GM23248 (cell line): ENCODE results near the gene ANKS1B. TPM values are rescaled to one million over a fixed set of nuclear protein-coding genes. Genes with fewer than 3 reads are reported as not detected.
A peak's percentile ranks its signal among the peaks of the same experiment; 100 is the strongest.

Experiments
- DNase-seq: peaks from one replicate; pipeline ENCODE4 v3.0.0-alpha.2; 2015
- H2AFZ ChIP-seq: fragments of 200-600 bp; sonication (generic); 2 replicates; pipeline ENCODE4 v1.6.1; 2016; ENCODE audit warnings: antibody characterized with exemption
- H3F3A ChIP-seq: fragments of 200-600 bp; sonication (generic); 2 replicates; pipeline ENCODE4 v1.6.1; 2016; ENCODE audit warnings: mild to moderate bottlenecking, antibody characterized with exemption, mixed run types; ENCODE audit not compliant: insufficient read depth
- H3K27ac ChIP-seq: fragments of 200-600 bp; sonication (generic); 2 replicates; pipeline ENCODE4 v1.5.1; 2016; ENCODE audit warnings: mild to moderate bottlenecking
- H3K27me3 ChIP-seq: fragments of 200-600 bp; sonication (generic); replicated peaks from 2 replicates; pipeline ENCODE4 v1.6.1; 2016; ENCODE audit warnings: mild to moderate bottlenecking; ENCODE audit not compliant: insufficient read depth
- H3K36me3 ChIP-seq: fragments of 200-600 bp; sonication (generic); 2 replicates; pipeline ENCODE4 v1.6.1; 2016; ENCODE audit warnings: low read depth, mild to moderate bottlenecking
- H3K4me1 ChIP-seq: fragments of 200-600 bp; sonication (generic); 2 replicates; pipeline ENCODE4 v1.6.1; 2016; ENCODE audit warnings: mild to moderate bottlenecking; ENCODE audit not compliant: insufficient read depth
- H3K4me2 ChIP-seq: fragments of 200-600 bp; sonication (generic); one replicate; pipeline ENCODE4 v1.6.1; 2016; ENCODE audit warnings: mild to moderate bottlenecking; ENCODE audit not compliant: unreplicated experiment
- H3K4me3 ChIP-seq: fragments of 200-600 bp; sonication (generic); 2 replicates; pipeline ENCODE4 v1.5.1; 2016; ENCODE audit warnings: mild to moderate bottlenecking
- H3K79me2 ChIP-seq: fragments of 200-600 bp; sonication (generic); 2 replicates; pipeline ENCODE4 v1.6.1; 2016; ENCODE audit warnings: mild to moderate bottlenecking; ENCODE audit not compliant: insufficient read depth
- H3K9ac ChIP-seq: fragments of 200-600 bp; sonication (generic); 2 replicates; pipeline ENCODE4 v1.6.1; 2016; ENCODE audit warnings: mild to moderate bottlenecking
- H3K9me2 ChIP-seq: fragments of 200-600 bp; sonication (generic); 2 replicates; pipeline ENCODE4 v1.6.1; 2016; ENCODE audit warnings: mixed run types, mild to moderate bottlenecking, moderate library complexity; ENCODE audit not compliant: insufficient read depth
- H3K9me3 ChIP-seq: fragments of 200-600 bp; sonication (generic); one replicate; pipeline ENCODE4 v1.6.1; 2017; ENCODE audit warnings: low read depth
- H4K20me1 ChIP-seq: fragments of 200-600 bp; sonication (generic); 2 replicates; pipeline ENCODE4 v1.6.0; 2016; ENCODE audit not compliant: insufficient read depth
- EZH2 ChIP-seq: fragments of 200-600 bp; sonication (generic); IDR thresholded peaks from 2 replicates; pipeline ENCODE4 v1.6.1; 2018; ENCODE audit warnings: antibody characterized with exemption, mild to moderate bottlenecking; ENCODE audit not compliant: insufficient read depth, poor library complexity, severe bottlenecking
- EZH2phosphoT487 ChIP-seq: fragments of 200-600 bp; sonication (generic); IDR thresholded peaks from 2 replicates; pipeline ENCODE4 v1.6.1; 2018; ENCODE audit warnings: antibody characterized with exemption, moderate library complexity, mild to moderate bottlenecking, low read depth; ENCODE audit not compliant: insufficient read depth
- WGBS, 2 experiments: methylation state at CpG; one replicate each; pipeline ENCODE4 v1.1.6; 2015 to 2017; ENCODE audit warnings: low lambda C conversion rate in 2 of 2, low coverage in 1 of 2; ENCODE audit errors: missing lambda C conversion rate in 2 of 2; 5-methylcytosine and 5-hydroxymethylcytosine counted together
- in situ Hi-C: fragments of 300-500 bp; cut with MboI; formaldehyde crosslinking; loops from 2 replicates; pipeline ENCODE4 v1.15.0; 2020
- polyA plus RNA-seq: library from polyadenylated mRNA; unstranded; fragments of >200 nt; fragmentation: Nextera tagmentation; extraction: Ambion mirVana; gene quantifications from 2 replicates; pipeline ENCODE4 v1.2.1, GENCODE V29; 2016
- total RNA-seq: library from RNA; depleted of rRNA; stranded (reverse); fragments of >200 nt; shearing (Covaris generic); gene quantifications from 2 replicates; pipeline ENCODE4 v1.2.3, GENCODE V29; 2014

The ANKS1B gene
- total and polyA plus RNA-seq, 2 experiments from 2014 or later: not detected

- DNase-seq: peak; percentile 17
- no peak overlapping the region for H3K9ac ChIP-seq
- H3K9me3 ChIP-seq: no peaks in the 10 kb centered on the region
- peak; percentile 39 for TF ChIP-seq EZH2
- TF ChIP-seq EZH2phosphoT487: no peak
- peak overlapping the region; percentile 70; the same call in 1 of the 2 replicates for H3K4me3 ChIP-seq
- no peaks in the 10 kb centered on the region for H3K36me3 ChIP-seq
- H3K9me2 ChIP-seq: no peaks in the 10 kb centered on the region
- H2AFZ ChIP-seq: peak overlapping the region; percentile 78; the same call in 1 of the 2 replicates
- H4K20me1 ChIP-seq: no peaks in the 10 kb centered on the region
- H3K4me2 ChIP-seq: no peak overlapping the region
- H3F3A ChIP-seq: no peaks in the 10 kb centered on the region
- H3K27ac ChIP-seq: no peak overlapping the region
- 5 to 6% methylated on average over 19 to 20 of the region's 20 CpGs for WGBS, 2 experiments
- in situ Hi-C loops: no loop called here
- H3K79me2 ChIP-seq: no peaks in the 10 kb centered on the region
- peaks cover 21% of the 10 kb centered on the region for H3K27me3 ChIP-seq
- no peaks in the 10 kb centered on the region; the same call in 1 of the 2 replicates for H3K4me1 ChIP-seq
Observed at GRCh38 chr12:99983456-99984258, 1.1 kb downstream of the ANKS1B start.

DNA sequence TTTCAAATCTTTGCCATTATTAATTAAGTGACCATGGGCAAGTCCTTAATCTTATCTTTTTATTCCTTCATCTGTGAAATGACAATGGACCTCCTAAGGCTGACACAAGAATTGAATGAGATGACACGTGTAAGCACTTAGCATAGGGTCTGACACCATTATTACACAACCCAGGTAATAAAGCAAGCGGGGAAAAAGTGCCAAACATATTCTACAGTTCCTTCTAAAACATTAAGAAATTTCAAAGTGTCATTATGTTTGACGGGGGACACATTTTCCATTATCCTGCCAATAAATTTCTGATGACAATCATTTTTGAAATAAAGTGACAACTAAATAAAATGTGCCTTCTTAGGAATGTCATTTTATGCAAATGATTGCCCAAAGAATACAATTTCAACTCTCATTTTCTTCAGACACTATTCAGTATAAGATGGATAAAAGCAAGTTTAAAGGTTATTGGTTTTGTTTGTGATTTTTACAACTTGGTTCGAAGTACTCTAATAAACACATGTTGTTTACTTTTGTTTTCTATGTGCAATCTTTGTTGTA, 3.0 kb downstream of the ANKS1B start:
- no peak overlapping the region for H3K27ac ChIP-seq
- H3K4me2 ChIP-seq: no peak overlapping the region
- TF ChIP-seq EZH2phosphoT487: no peak
- no peak for TF ChIP-seq EZH2
- in situ Hi-C loops: no loop called here
- no peaks in the 10 kb centered on the region; the same call in 1 of the 2 replicates for H3K4me1 ChIP-seq
- H3K27me3 ChIP-seq: peaks cover 19% of the 10 kb centered on the region
- H3K9ac ChIP-seq: no peak overlapping the region
- H2AFZ ChIP-seq: no peak overlapping the region
- no peaks in the 10 kb centered on the region for H3K79me2 ChIP-seq
- H3K36me3 ChIP-seq: no peaks in the 10 kb centered on the region
- no peaks in the 10 kb centered on the region for H3K9me3 ChIP-seq
- H3F3A ChIP-seq: no peaks in the 10 kb centered on the region
- no peak for DNase-seq
- no peaks in the 10 kb centered on the region for H4K20me1 ChIP-seq
- H3K9me2 ChIP-seq: no peaks in the 10 kb centered on the region
- H3K4me3 ChIP-seq: no peak overlapping the region
- 66 to 68% methylated on average over 4 of the region's 4 CpGs for WGBS, 2 experiments

DNA sequence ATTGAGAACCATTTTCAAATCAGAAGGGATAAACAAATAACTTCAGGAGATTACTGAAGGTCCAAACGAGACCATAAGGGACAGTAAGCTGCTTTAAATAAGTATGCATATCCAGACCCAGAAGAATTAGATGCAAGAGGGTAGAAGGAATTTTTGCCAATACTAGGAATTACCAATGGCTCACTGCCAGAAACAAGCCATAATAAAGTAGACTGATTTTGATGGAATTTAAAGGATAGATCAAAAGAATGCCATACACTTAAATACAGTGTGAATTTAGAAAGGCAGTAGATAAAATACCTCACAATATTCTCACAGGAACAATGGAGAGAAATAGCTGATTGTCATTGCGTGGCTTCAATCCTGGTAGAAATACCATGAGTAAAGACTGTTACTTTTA, 5.3 kb downstream of the ANKS1B start:
- TF ChIP-seq EZH2 (no peak), EZH2phosphoT487 (no peak)
- no peaks in the 10 kb centered on the region for H3K9me2 ChIP-seq
- no peaks in the 10 kb centered on the region for H3K4me1 ChIP-seq
- WGBS, 2 experiments: 68 to 72% methylated on average over 2 of the region's 2 CpGs
- H3F3A ChIP-seq: no peaks in the 10 kb centered on the region
- H3K4me3 ChIP-seq: no peak overlapping the region
- no peak overlapping the region for H3K9ac ChIP-seq
- no peak overlapping the region for H3K27ac ChIP-seq
- H3K27me3 ChIP-seq: peaks cover 15% of the 10 kb centered on the region
- H2AFZ ChIP-seq: no peak overlapping the region
- no peaks in the 10 kb centered on the region for H3K79me2 ChIP-seq
- no peak for DNase-seq
- no peak overlapping the region for H3K4me2 ChIP-seq
- no peaks in the 10 kb centered on the region for H3K9me3 ChIP-seq
- H3K36me3 ChIP-seq: no peaks in the 10 kb centered on the region
- H4K20me1 ChIP-seq: no peaks in the 10 kb centered on the region
- in situ Hi-C loops: no loop called here

DNA sequence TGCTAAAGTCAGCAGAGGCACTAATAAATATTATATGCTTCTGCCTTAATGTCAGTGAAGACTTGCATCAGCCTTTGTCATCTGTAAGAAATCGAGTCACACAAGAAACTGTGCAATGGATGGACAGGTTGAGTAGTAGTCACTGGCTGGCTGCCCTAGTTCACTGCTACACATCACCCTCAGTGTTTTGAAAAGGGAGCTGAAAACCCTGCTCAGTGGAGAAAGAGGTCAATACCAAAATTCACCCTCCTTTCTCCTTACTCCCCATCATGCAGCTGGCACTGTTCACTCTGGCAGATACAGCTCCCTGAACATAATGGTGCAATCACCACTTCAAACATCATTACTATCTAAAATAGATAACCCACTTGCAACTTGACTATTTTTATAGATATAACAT, 6.6 kb downstream of the ANKS1B start:
- Histone ChIP-seq H3K79me2 (no peaks in the 10 kb centered on the region), H3K9me2 (no peaks in the 10 kb centered on the region), H4K20me1 (no peaks in the 10 kb centered on the region), H3K4me1 (no peaks in the 10 kb centered on the region), H3K27me3 (peaks cover 11% of the 10 kb centered on the region), H3K9ac (no peak overlapping the region), H3K27ac (no peak overlapping the region), H3F3A (no peaks in the 10 kb centered on the region), H3K9me3 (no peaks in the 10 kb centered on the region), H3K4me3 (no peak overlapping the region), H2AFZ (no peak overlapping the region), H3K36me3 (no peaks in the 10 kb centered on the region), H3K4me2 (no peak overlapping the region)
- no peak for DNase-seq
- TF ChIP-seq EZH2phosphoT487: no peak
- TF ChIP-seq EZH2: no peak
- in situ Hi-C loops: no loop called here
- WGBS, 2 experiments: 63 to 71% methylated on average over 1 of the region's 1 CpG
